ENCODE measurements around the gene SRRT. TPM values are rescaled to one million over a fixed set of nuclear protein-coding genes. Genes with fewer than 3 reads are reported as not detected.
"Not testable (repeated sequence)": the region's sequence is repeated elsewhere in the genome, so short reads cannot be mapped to it uniquely, and the experiment has no call there.

SRRT gene
- total RNA-seq, 2 donors from 2014 or later = 78.0 to 91.2 TPM

GRCh38 chr7:100891568-100892247 is 16.8 kb downstream of the SRRT start:
- DNase-seq (ENCODE audit: low spot score) = no peak
- intact Hi-C loops (cut with DNase I) = loop anchor here in 1 of 2 donors (5.0 kb wide), 1 partner anchor 176 kb away; no protein-coding TSS in a partner anchor

DNA sequence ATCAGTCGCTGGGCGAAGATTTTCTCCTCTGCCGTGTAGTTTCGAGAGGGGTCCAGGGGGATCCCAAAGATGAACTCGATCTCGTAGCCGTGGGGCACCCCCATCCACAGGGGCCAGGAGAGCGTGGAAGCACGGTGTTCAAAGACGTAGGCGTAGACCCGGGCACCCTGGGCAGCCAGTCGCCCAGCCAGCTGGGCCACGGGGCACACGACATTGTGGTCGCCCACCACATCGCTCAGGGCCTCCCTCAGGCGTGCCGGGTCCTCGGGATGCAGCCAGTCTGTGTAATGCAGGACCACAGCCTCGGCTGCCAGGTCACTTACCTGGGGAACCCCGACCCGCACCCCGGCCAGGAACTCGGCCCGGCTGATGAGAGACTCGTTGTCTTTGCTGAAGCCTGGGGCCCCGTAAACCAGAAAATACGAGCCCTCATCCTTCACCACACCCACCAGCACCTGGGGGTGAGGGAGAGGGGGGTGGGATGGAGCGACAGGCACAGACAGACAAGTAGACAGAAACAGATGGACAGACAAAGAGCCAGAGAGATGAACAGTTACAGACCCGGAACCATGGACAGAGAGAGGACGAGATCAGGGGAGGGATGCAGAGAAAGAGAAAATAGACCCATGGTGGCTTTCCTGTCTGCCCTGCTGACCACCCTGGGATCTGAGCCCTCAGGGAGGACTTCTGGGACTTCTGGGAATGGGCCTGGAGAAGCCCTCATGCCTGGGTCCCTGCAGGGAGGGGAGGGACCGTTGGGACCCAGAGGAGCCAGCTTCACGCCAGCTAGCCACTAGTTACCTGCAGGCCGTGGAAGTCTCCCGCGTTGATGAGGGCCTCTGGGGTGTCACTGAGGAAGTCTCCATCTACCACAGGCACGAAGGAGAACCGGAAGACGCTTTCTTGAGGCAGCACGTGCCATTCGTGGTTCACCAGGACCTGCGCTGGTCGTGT is 17.7 kb downstream of the SRRT start:
- intact Hi-C loops (cut with DNase I) = loop anchor here in 1 of 2 donors (5.0 kb wide), 1 partner anchor 175 kb away; no protein-coding TSS in a partner anchor
- no peak for DNase-seq (ENCODE audit: low spot score)

GRCh38 chr7:100893318-100893895 is 18.5 kb downstream of the SRRT start:
- no peak for DNase-seq (ENCODE audit: low spot score)
- intact Hi-C loops (cut with DNase I) = loop anchor here in 1 of 2 donors (5.0 kb wide), 1 partner anchor 174 kb away; no protein-coding TSS in a partner anchor

GRCh38 chr7:100893910-100894721 is 19.2 kb downstream of the SRRT start:
- no peak for DNase-seq (ENCODE audit: low spot score)
- intact Hi-C loops (cut with DNase I) = loop anchor here in 1 of 2 donors (5.0 kb wide), 1 partner anchor 173 kb away; no protein-coding TSS in a partner anchor

DNA sequence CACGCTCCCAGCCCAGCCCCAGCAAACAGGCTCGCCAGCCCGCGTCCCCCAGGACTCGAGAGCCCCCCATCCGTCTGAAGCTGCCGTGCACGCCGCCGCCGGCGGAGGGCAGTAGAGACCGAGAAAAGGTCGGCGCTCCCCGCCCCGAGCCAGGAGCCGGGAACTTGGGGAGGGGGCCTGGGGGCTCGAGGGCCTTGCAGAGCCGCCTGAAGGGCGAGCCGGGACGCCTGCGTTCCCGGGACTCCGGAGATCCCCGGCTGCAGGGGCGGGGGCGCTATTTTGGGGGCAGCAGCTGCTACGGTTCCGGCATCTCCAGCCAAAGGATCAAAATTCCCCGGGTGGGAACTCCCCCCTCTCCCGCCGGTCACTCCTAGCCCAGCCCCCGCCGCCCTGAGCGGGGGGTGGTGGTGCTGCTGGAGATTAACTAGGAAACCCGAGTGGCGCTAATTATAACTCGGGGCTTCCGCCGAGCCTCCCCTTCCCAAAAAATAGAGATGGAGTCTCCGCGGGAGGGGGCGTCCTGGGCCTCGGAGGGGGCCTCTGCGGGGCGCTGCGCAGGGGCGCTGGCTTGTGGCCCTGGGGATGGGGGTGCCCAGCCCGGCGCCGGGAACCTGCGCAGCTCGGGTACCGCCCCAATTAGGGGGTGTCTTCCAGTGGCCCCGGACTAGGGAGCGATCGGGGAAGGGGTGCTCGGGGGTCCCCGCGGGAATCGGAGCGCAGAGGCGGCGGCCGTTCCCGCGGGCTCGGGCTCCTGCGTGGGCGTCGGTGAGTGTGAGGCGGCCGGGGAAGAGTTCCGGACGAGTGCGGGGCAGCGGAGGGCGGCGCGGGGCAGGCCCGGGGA is 20.2 kb downstream of the SRRT start:
- intact Hi-C loops (cut with DNase I) = loop anchor here (5.0 kb wide), 2 partner anchors 167 to 172 kb away; no protein-coding TSS in a partner anchor
- DNase-seq (ENCODE audit: low spot score) = no peak

DNA sequence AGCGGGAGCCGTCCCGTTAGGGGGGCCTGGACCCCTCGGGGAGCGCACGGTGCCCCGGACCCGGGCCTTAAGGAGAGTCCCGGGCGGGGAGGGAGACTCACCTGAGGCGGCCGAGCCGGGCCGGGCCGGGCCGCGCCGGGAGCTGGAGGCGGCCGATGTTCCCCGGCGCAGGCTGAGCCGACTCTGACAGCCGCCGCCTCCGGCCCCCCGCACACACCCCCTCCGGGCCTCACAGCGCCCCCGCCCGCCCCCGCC is 20.7 kb downstream of the SRRT start, which contains the start of gene ACHE:
ACHE (minus strand) TSS at position 188 of the 255 bp plus-strand sequence. CDS start 1,656 bp downstream, outside the sequence.
- intact Hi-C loops (cut with DNase I) = loop anchor here in 1 of 2 donors (5.0 kb wide), 1 partner anchor 167 kb away; no protein-coding TSS in a partner anchor
- no peak for DNase-seq (ENCODE audit: low spot score)

- DNase-seq (ENCODE audit: low spot score) = no peak
- intact Hi-C loops (cut with DNase I) = loop anchor here in 1 of 2 donors (5.0 kb wide), 1 partner anchor 166 kb away; no protein-coding TSS in a partner anchor
These were observed 21.2 kb downstream of the SRRT start for GRCh38 chr7:100895956-100896731.

- DNase-seq (ENCODE audit: low spot score) = peak; percentile 89
- intact Hi-C loops (cut with DNase I) = loop anchor here in 1 of 2 donors (5.0 kb wide), 1 partner anchor 165 kb away; no protein-coding TSS in a partner anchor
These were observed 22.1 kb downstream of the SRRT start for GRCh38 chr7:100896732-100897608.

- DNase-seq (ENCODE audit: low spot score) = no peak
- intact Hi-C loops (cut with DNase I) = loop anchor here in 1 of 2 donors (5.0 kb wide), 1 partner anchor 164 kb away; no protein-coding TSS in a partner anchor
These were observed 23.0 kb downstream of the SRRT start for GRCh38 chr7:100897772-100898454.

DNA sequence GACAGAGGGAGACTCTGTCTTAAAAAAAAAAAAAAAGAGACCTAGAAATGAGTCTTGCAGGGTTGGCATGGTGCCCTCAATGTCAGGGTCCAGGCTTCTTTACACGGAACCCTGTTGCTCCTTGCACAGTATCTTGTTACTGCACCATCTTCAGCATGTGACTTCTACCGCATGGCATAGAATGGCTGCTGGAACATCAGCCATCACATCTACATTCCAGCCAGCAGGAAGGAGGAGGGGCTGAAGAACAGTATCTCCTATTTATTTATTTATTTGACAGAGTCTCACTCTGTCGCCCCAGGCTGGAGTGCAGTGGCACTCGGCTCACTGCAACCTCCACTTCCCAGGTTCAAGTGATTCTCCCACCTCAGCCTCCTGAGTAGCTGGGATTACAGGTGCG is 24.5 kb downstream of the SRRT start:
- DNase-seq (ENCODE audit: low spot score) = no peak
- intact Hi-C loops (cut with DNase I) = loop anchor here in 1 of 2 donors (5.0 kb wide), 1 partner anchor 163 kb away; no protein-coding TSS in a partner anchor

GRCh38 chr7:100900978-100901377 is 26.1 kb downstream of the SRRT start:
- intact Hi-C loops (cut with DNase I) = loop anchor here in 1 of 2 donors (10.0 kb wide), 1 partner anchor 1276 kb away; no protein-coding TSS in a partner anchor
- DNase-seq (ENCODE audit: low spot score) = no peak

DNA sequence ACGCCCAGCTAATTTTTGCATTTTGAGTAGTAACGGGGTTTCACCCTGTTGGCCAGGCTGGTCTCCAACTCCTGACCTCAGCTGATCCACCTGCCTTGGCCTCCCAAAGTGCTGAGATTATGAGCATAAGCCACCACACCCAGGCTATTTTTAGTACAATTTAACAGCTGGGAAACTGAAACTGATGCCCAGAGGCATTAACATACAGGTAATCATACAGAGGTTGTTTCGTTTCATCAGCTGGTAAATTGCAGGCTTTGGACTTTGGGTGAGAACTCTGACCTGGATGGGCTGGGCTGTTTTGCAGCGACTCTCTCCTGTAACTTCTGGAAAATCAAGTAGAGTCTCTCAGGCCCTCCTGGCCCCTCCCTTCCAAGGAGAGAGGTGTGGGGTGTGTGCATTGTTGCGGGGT is 27.0 kb downstream of the SRRT start:
- no peak for DNase-seq (ENCODE audit: low spot score)
- intact Hi-C loops (cut with DNase I) = loop anchor here in 1 of 2 donors (10.0 kb wide), 1 partner anchor 1277 kb away; no protein-coding TSS in a partner anchor

DNA sequence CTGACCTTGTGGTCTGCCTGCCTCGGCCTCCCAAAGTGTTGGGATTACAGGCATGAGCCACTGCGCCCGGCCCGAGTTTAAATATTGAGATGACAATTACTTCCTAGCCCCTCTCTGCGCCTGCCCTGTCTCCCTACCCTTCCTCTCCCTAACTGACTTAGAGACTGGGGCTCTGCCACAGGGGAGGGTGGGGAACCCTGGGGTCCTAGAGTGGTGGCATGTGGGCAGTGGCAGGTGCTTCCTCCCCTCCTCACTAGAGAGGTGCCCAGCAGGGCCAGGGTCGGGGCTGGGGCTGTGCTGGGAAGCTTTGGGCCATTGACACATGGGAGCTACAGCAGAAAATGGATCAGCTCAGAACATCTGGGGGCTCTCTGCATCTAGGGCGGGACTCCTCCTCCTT is 27.7 kb downstream of the SRRT start:
- intact Hi-C loops (cut with DNase I) = loop anchor here in 1 of 2 donors (1.0 to 10.0 kb wide), 2 partner anchors 43 to 1278 kb away; no protein-coding TSS in a partner anchor
- no peak for DNase-seq (ENCODE audit: low spot score)

- DNase-seq (ENCODE audit: low spot score) = peak; percentile 4
- intact Hi-C loops (cut with DNase I) = loop anchor here in 1 of 2 donors (10.0 kb wide), 1 partner anchor 1284 kb away; no protein-coding TSS in a partner anchor
These were observed 33.6 kb downstream of the SRRT start for GRCh38 chr7:100908512-100908911.

DNA sequence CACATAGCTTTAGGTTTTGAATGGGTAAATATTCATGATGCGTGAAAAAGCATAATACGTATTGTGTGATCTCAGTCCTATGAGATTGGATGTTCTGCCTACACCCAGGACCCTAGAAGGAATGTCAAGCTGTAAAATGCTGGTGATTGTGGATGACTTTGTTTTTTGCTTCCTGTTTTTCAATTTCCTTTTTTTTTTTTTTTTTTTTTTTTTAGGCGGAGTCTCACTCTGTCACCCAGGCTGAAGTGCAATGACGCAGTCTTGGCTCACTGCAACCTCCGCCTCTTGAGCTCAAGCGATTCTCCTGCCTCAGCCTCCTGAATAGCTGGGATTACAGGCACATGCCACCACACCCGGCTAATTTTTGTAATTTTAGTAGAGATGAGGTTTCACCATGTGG is 35.5 kb downstream of the SRRT start:
- DNase-seq (ENCODE audit: low spot score) = peak; percentile 79
- intact Hi-C loops (cut with DNase I) = not testable (repeated sequence)
